ENCODE results near the gene SSH3. TPM values are rescaled to one million over a fixed set of nuclear protein-coding genes. Genes with fewer than 3 reads are reported as not detected.

The SSH3 gene
- polyA plus RNA-seq, 1 of the 3 experiments (the other 2 are of a cell fraction), result 13.5 TPM

DNA sequence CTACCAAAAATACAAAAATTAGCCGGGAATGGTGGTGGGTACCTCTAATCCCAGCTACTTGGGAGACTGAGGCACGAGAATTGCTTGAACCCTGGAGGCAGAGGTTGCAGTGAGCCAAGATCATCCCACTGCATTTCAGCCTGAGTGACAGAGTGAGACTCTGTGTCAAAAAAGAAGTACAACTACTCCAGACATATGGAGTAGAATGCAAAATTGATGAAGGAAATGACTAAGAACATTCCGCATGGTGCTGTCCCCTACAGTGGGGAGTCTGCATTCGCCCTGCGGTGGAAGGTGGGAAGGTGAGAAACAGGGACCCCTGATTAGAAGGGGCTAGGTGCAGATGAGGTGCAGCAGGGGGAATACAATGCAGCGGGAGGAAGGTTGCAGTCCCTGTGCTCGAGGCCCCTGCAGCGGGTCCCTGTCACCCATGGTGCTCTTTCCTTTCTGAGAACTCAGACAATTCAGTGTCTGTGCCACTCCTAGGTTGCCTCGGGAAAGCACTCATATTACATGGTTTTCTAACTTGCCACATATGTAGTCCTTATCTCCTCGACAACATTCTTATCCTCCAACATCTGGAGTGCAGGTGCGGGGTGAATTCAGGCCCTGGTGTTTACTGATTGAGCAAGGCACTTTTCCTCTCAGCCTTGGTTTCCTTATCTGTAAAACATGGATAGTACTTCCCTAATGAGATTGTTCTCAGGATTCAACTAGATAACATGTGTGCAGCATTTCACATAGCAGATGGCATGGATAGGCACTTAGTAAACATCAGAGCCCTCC is 44.8 kb downstream of the SSH3 start:
- 0 out of 2 replicates have a peak overlapping the region, but pooled peaks have one; percentile 11 for H3K9ac ChIP-seq
- TF ChIP-seq EP300 (IDR thresholded peaks at IDR 0.05; ENCODE audit: borderline replicate concordance in 1 of 2, low read depth in 1 of 2, low read length in 1 of 2) (peak in 1 of 2 experiments; percentile 73; a peak in 1 of 4 replicates), ELF1 (IDR thresholded peaks at IDR 0.05) (no peak), GATA2 (CRISPR knock-in tag; IDR thresholded peaks at IDR 0.05) (peak; percentile 99), CHD2 (IDR thresholded peaks at IDR 0.05; ENCODE audit: low read length, partially characterized antibody) (peak; percentile 77), RCOR1 (IDR thresholded peaks at IDR 0.05; ENCODE audit: low read length) (peak; percentile 97), FOXJ3 (CRISPR knock-in tag; IDR thresholded peaks at IDR 0.05) (peak; percentile 96), MXI1 (IDR thresholded peaks at IDR 0.05; ENCODE audit: low read depth, low read length) (peak; percentile 12; the same call in 1 of the 2 replicates), TEAD4 (IDR thresholded peaks at IDR 0.05; ENCODE audit: borderline replicate concordance, insufficient read depth) (no peak), POLR2AphosphoS5 (IDR thresholded peaks at IDR 0.05; ENCODE audit: low read depth, low read length) (no peak), TCF12 (IDR thresholded peaks at IDR 0.05) (peak; percentile 64)
- no peak overlapping the region for H2AFZ ChIP-seq (ENCODE audit: low read depth)
- H3K4me1 ChIP-seq (ENCODE audit: control insufficient read depth in 1 of 2, insufficient read depth in 2 of 2, low read depth in 1 of 2, low read length in 1 of 2), result peaks cover 10 to 42% of the 10 kb centered on the region in 2 experiments; a peak in 1 of 4 replicates
- CTCF ChIA-PET, result interaction anchor here (0.7 to 20.0 kb wide), 16 partner anchors 8 to 619 kb away, joined by 3 to 955 read pairs (median 11); partner anchors contain the start of genes CLCF1, PPP1CA, RAD9A and SPTBN2
- no peak overlapping the region for H3K4me2 ChIP-seq
- peak overlapping the region in 1 of 2 experiments; percentile 78; a peak in 2 of 4 replicates for H3K27ac ChIP-seq (ENCODE audit: low read depth in 2 of 2, low read length in 1 of 2)
- 48% methylated on average over 11 of the region's 11 CpGs for WGBS (ENCODE audit: low lambda C conversion rate)
- POLR2A ChIA-PET, result no interaction called here
- peaks cover 16% of the 10 kb centered on the region for H3K79me2 ChIP-seq (ENCODE audit: insufficient read depth)
- no peaks in the 10 kb centered on the region for H3K36me3 ChIP-seq (replicated peaks in 1 of 2; ENCODE audit: control insufficient read depth in 1 of 2, insufficient read depth in 2 of 2, low read length in 1 of 2)
- H3F3A ChIP-seq (replicated peaks; ENCODE audit: insufficient read depth), result peaks cover 32% of the 10 kb centered on the region
- H3K4me3 ChIP-seq (ENCODE audit: low read depth in 2 of 2, low read length in 1 of 2), result no peak overlapping the region
- H3K9me2 ChIP-seq, result no peaks in the 10 kb centered on the region
- DNase-seq, result peak; percentile 57
- no peaks in the 10 kb centered on the region for H3K9me3 ChIP-seq
- H4K20me1 ChIP-seq (ENCODE audit: insufficient read depth), result peaks cover 3% of the 10 kb centered on the region; the same call in 1 of the 2 replicates
- no peaks in the 10 kb centered on the region for H3K27me3 ChIP-seq (ENCODE audit: insufficient read depth)

DNA sequence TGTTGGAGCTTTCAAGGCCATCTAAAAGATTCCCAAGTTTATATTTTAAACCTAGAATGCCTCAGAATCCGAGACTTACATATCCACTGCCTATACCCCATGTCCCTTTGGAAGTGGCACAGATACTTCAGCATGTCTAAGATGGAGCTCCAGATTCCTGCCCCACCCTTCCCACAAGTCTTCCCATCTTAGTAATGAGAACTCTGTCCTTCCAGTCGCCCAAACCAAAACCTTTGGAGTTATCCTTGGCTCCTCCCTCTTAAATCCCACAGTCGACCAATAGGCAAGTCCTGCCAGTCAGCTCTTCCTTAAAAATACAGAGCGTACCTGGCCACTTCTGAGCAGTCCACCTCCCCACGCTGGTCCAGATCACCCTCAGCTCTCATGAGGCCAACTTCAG is 45.7 kb downstream of the SSH3 start:
- Histone ChIP-seq H3K79me2 (ENCODE audit: insufficient read depth) (peaks cover 16% of the 10 kb centered on the region), H2AFZ (ENCODE audit: low read depth) (no peak overlapping the region), H3K4me3 (ENCODE audit: low read depth in 2 of 2, low read length in 1 of 2) (no peak overlapping the region), H3K4me1 (ENCODE audit: control insufficient read depth in 1 of 2, insufficient read depth in 2 of 2, low read depth in 1 of 2, low read length in 1 of 2) (peaks cover 14 to 46% of the 10 kb centered on the region in 2 experiments; a peak in 3 of 4 replicates), H4K20me1 (ENCODE audit: insufficient read depth) (peaks cover 3% of the 10 kb centered on the region; the same call in 1 of the 2 replicates), H3F3A (replicated peaks; ENCODE audit: insufficient read depth) (peaks cover 36% of the 10 kb centered on the region), H3K4me2 (no peak overlapping the region), H3K36me3 (replicated peaks in 1 of 2; ENCODE audit: control insufficient read depth in 1 of 2, insufficient read depth in 2 of 2, low read length in 1 of 2) (no peaks in the 10 kb centered on the region), H3K9me3 (no peaks in the 10 kb centered on the region), H3K9me2 (no peaks in the 10 kb centered on the region), H3K9ac (no peak overlapping the region), H3K27me3 (ENCODE audit: insufficient read depth) (no peaks in the 10 kb centered on the region), H3K27ac (ENCODE audit: low read depth in 2 of 2, low read length in 1 of 2) (peak overlapping the region in 1 of 2 experiments; percentile 78; a peak in 2 of 4 replicates)
- ChIA-PET CTCF (interaction anchor here (0.6 to 20.0 kb wide), 12 partner anchors 8 to 268 kb away, joined by 3 to 955 read pairs (median 4); partner anchors contain the start of genes CLCF1 and PPP1CA), POLR2A (no interaction called here)
- TF ChIP-seq FOXM1 (IDR thresholded peaks at IDR 0.05; ENCODE audit: low read depth), result no peak
- DNase-seq, result no peak
- 96% methylated on average over 5 of the region's 5 CpGs for WGBS (ENCODE audit: low lambda C conversion rate)
